ENCODE measurements around the gene SGPP2. TPM values are rescaled to one million over a fixed set of nuclear protein-coding genes. Genes with fewer than 3 reads are reported as not detected.

Gene SGPP2
- total RNA-seq, 2 experiments from 2014 or later: 2.8 to 3.0 TPM

DNA sequence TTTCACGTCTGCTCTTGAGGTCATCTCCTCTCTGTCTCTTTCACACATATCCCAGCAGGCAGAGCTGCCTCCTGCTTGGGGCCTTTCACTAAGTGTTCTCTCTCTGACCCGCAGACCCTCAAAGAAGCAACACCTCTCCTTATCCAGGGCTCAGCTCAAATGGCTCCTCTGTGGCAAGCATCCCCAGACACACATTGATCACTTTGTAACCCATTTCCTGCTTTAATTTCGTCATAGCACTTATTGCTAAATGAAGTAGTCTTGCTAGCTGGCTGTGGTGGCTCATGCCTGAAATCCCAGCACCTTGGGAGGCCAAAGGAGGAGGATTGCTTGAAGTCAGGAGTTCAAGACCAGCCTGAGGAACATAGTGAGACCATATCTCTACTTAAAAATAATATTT lies 41.4 kb downstream of the SGPP2 start:
- ATAC-seq (no peak), DNase-seq (no peak)
- Mint-ChIP-seq H3K9me3 (no peaks in the 10 kb centered on the region), H3K27me3 (peaks cover 15% of the 10 kb centered on the region), H3K36me3 (ENCODE audit: low read depth) (no peaks in the 10 kb centered on the region), H3K4me1 (ENCODE audit: low read depth) (no peaks in the 10 kb centered on the region), H3K4me3 (no peak overlapping the region), H3K27ac (no peak overlapping the region)
- CTCF ChIA-PET: no interaction called here
- intact Hi-C loops (cut with micrococcal nuclease): no loop called here
- POLR2A ChIA-PET: no interaction called here
- TF ChIP-seq, protein P1, sequence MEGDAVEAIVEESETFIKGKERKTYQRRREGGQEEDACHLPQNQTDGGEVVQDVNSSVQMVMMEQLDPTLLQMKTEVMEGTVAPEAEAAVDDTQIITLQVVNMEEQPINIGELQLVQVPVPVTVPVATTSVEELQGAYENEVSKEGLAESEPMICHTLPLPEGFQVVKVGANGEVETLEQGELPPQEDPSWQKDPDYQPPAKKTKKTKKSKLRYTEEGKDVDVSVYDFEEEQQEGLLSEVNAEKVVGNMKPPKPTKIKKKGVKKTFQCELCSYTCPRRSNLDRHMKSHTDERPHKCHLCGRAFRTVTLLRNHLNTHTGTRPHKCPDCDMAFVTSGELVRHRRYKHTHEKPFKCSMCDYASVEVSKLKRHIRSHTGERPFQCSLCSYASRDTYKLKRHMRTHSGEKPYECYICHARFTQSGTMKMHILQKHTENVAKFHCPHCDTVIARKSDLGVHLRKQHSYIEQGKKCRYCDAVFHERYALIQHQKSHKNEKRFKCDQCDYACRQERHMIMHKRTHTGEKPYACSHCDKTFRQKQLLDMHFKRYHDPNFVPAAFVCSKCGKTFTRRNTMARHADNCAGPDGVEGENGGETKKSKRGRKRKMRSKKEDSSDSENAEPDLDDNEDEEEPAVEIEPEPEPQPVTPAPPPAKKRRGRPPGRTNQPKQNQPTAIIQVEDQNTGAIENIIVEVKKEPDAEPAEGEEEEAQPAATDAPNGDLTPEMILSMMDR (IDR thresholded peaks at IDR 0.05): no peak

DNA sequence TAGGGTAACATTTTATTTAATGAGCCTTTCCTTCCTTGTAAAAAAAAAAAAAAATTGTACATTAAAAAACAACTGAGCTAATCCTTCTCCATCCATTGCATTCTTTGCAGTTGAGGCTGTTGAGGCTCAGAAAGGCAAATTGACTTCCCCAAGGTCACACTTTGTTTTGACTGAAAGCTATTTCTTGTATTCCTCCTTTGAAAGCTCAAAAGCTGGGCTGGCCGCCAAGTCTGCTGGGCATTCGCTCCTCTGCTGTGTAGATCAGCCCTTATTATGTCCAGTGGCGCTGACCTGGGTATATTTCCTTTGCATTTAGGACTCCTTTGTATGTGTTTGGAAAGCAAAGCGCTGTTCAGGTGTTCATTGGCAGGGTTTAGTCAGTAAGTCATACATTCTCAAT lies 44.0 kb downstream of the SGPP2 start:
- no peaks in the 10 kb centered on the region for H3K4me1 Mint-ChIP-seq (ENCODE audit: low read depth)
- DNase-seq (no peak), ATAC-seq (no peak)
- no peak overlapping the region for H3K4me3 Mint-ChIP-seq
- no peak overlapping the region for H3K27ac Mint-ChIP-seq
- POLR2A ChIA-PET: interaction anchor here (0.6 kb wide), 1 partner anchor 33 kb away, joined by 3 read pairs; no protein-coding TSS in a partner anchor
- H3K9me3 Mint-ChIP-seq: no peaks in the 10 kb centered on the region
- H3K27me3 Mint-ChIP-seq: peaks cover 15% of the 10 kb centered on the region
- CTCF ChIA-PET: no interaction called here
- intact Hi-C loops (cut with micrococcal nuclease): no loop called here
- H3K36me3 Mint-ChIP-seq (ENCODE audit: low read depth): no peaks in the 10 kb centered on the region
- TF ChIP-seq, protein P1 (IDR thresholded peaks at IDR 0.05): no peak

GRCh38 chr2:222470802-222471468 lies 46.6 kb downstream of the SGPP2 start:
- ATAC-seq (no peak), DNase-seq (no peak)
- intact Hi-C loops (cut with micrococcal nuclease): no loop called here
- Mint-ChIP-seq H3K4me1 (ENCODE audit: low read depth) (no peaks in the 10 kb centered on the region), H3K27me3 (peaks cover 13% of the 10 kb centered on the region), H3K27ac (no peak overlapping the region), H3K9me3 (no peaks in the 10 kb centered on the region), H3K36me3 (ENCODE audit: low read depth) (no peaks in the 10 kb centered on the region), H3K4me3 (no peak overlapping the region)
- ChIA-PET CTCF (no interaction called here), POLR2A (no interaction called here)
- TF ChIP-seq, protein P1 (IDR thresholded peaks at IDR 0.05): no peak

GRCh38 chr2:222477962-222478608 lies 53.7 kb downstream of the SGPP2 start:
- intact Hi-C loops (cut with micrococcal nuclease): no loop called here
- CTCF ChIA-PET: no interaction called here
- no peaks in the 10 kb centered on the region for H3K36me3 Mint-ChIP-seq (ENCODE audit: low read depth)
- H3K9me3 Mint-ChIP-seq: no peaks in the 10 kb centered on the region
- POLR2A ChIA-PET: no interaction called here
- H3K27ac Mint-ChIP-seq: no peak overlapping the region
- H3K4me3 Mint-ChIP-seq: no peak overlapping the region
- H3K4me1 Mint-ChIP-seq (ENCODE audit: low read depth): no peaks in the 10 kb centered on the region
- no peak for DNase-seq
- TF ChIP-seq, protein P1 (IDR thresholded peaks at IDR 0.05): no peak
- ATAC-seq: no peak
- H3K27me3 Mint-ChIP-seq: peaks cover 2% of the 10 kb centered on the region

DNA sequence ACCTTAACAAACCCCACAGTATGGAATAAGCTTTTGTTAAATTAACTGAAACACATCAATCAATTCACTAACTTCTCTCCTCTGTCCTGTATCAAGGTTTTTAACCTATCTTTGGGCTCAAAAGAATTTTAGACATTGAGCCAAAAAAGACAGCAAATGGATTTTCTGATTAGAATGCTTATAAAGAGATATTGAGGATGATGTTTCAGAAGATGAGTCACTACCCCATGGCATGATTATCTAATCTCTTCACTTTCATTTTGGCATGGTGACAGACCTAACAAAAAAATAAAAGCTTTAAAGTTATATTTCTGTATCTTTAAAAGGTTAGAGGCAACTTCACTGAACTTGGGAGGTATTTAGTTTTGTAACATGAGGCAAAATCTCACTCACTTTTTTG lies 55.5 kb downstream of the SGPP2 start:
- TF ChIP-seq, protein P1 (IDR thresholded peaks at IDR 0.05): no peak
- CTCF ChIA-PET: no interaction called here
- DNase-seq (no peak), ATAC-seq (no peak)
- peaks cover 4% of the 10 kb centered on the region for H3K27me3 Mint-ChIP-seq
- H3K9me3 Mint-ChIP-seq: no peaks in the 10 kb centered on the region
- intact Hi-C loops (cut with micrococcal nuclease): no loop called here
- H3K4me1 Mint-ChIP-seq (ENCODE audit: low read depth): no peaks in the 10 kb centered on the region
- POLR2A ChIA-PET: no interaction called here
- H3K36me3 Mint-ChIP-seq (ENCODE audit: low read depth): no peaks in the 10 kb centered on the region
- H3K27ac Mint-ChIP-seq: no peak overlapping the region
- no peak overlapping the region for H3K4me3 Mint-ChIP-seq
